Measurements from ENCODE around the gene ARNT2. TPM values are rescaled to one million over a fixed set of nuclear protein-coding genes. Genes with fewer than 3 reads are reported as not detected.

ARNT2 gene
- total and polyA plus RNA-seq, 2 experiments from 2014 or later = 4.6 to 11.6 TPM

DNA sequence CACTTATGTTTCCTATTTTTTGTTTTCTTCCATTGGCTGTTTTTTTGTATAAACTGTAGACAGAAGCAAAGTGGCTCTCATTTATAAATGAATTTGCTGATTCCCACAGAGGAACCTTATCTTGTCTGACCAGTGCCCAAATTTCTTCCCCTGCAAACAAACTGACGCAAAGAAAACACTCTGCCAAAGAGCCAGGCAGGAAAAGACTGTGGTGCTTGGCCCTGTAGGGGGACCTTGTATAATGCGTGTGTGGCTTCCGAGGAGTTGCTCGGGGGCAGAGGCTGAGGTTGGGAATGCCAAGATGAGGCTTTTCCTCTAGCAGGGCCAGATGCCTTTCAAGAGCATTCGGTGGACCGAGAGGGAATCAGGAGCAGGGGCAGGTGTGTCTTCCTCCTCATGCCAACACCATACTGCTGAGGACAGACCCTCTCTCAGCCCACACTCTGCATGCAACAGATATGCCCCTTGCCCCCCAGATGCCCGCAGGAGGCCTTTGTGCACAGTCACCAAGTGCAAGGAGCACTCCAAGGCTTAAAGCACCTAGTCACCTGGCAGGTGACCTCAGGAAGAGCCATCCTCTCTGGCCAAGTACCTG, 186.7 kb downstream of the ARNT2 start (continued):
- TF ChIP-seq, protein P1, sequence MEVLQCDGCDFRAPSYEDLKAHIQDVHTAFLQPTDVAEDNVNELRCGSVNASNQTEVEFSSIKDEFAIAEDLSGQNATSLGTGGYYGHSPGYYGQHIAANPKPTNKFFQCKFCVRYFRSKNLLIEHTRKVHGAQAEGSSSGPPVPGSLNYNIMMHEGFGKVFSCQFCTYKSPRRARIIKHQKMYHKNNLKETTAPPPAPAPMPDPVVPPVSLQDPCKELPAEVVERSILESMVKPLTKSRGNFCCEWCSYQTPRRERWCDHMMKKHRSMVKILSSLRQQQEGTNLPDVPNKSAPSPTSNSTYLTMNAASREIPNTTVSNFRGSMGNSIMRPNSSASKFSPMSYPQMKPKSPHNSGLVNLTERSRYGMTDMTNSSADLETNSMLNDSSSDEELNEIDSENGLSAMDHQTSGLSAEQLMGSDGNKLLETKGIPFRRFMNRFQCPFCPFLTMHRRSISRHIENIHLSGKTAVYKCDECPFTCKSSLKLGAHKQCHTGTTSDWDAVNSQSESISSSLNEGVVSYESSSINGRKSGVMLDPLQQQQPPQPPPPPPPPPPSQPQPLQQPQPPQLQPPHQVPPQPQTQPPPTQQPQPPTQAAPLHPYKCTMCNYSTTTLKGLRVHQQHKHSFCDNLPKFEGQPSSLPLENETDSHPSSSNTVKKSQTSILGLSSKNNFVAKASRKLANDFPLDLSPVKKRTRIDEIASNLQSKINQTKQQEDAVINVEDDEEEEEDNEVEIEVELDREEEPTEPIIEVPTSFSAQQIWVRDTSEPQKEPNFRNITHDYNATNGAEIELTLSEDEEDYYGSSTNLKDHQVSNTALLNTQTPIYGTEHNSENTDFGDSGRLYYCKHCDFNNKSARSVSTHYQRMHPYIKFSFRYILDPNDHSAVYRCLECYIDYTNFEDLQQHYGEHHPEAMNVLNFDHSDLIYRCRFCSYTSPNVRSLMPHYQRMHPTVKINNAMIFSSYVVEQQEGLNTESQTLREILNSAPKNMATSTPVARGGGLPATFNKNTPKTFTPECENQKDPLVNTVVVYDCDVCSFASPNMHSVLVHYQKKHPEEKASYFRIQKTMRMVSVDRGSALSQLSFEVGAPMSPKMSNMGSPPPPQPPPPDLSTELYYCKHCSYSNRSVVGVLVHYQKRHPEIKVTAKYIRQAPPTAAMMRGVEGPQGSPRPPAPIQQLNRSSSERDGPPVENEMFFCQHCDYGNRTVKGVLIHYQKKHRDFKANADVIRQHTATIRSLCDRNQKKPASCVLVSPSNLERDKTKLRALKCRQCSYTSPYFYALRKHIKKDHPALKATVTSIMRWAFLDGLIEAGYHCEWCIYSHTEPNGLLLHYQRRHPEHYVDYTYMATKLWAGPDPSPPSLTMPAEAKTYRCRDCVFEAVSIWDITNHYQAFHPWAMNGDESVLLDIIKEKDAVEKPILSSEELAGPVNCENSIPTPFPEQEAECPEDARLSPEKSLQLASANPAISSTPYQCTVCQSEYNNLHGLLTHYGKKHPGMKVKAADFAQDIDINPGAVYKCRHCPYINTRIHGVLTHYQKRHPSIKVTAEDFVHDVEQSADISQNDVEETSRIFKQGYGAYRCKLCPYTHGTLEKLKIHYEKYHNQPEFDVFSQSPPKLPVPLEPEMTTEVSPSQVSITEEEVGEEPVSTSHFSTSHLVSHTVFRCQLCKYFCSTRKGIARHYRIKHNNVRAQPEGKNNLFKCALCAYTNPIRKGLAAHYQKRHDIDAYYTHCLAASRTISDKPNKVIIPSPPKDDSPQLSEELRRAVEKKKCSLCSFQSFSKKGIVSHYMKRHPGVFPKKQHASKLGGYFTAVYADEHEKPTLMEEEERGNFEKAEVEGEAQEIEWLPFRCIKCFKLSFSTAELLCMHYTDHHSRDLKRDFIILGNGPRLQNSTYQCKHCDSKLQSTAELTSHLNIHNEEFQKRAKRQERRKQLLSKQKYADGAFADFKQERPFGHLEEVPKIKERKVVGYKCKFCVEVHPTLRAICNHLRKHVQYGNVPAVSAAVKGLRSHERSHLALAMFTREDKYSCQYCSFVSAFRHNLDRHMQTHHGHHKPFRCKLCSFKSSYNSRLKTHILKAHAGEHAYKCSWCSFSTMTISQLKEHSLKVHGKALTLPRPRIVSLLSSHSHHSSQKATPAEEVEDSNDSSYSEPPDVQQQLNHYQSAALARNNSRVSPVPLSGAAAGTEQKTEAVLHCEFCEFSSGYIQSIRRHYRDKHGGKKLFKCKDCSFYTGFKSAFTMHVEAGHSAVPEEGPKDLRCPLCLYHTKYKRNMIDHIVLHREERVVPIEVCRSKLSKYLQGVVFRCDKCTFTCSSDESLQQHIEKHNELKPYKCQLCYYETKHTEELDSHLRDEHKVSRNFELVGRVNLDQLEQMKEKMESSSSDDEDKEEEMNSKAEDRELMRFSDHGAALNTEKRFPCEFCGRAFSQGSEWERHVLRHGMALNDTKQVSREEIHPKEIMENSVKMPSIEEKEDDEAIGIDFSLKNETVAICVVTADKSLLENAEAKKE (CRISPR knock-in tag; IDR thresholded peaks at IDR 0.05) = no peak
- TF ChIP-seq STAT1 (IDR thresholded peaks at IDR 0.05; ENCODE audit: unreplicated experiment) = no peak
- no peak for TF ChIP-seq EZH2 (IDR thresholded peaks at IDR 0.05; ENCODE audit: low read depth, unreplicated experiment)
- TF ChIP-seq ZNF114 (CRISPR knock-in tag; IDR thresholded peaks at IDR 0.05) = no peak
- no peak for TF ChIP-seq JUNB (IDR thresholded peaks at IDR 0.05; ENCODE audit: unreplicated experiment)
- TF ChIP-seq, protein P2, sequence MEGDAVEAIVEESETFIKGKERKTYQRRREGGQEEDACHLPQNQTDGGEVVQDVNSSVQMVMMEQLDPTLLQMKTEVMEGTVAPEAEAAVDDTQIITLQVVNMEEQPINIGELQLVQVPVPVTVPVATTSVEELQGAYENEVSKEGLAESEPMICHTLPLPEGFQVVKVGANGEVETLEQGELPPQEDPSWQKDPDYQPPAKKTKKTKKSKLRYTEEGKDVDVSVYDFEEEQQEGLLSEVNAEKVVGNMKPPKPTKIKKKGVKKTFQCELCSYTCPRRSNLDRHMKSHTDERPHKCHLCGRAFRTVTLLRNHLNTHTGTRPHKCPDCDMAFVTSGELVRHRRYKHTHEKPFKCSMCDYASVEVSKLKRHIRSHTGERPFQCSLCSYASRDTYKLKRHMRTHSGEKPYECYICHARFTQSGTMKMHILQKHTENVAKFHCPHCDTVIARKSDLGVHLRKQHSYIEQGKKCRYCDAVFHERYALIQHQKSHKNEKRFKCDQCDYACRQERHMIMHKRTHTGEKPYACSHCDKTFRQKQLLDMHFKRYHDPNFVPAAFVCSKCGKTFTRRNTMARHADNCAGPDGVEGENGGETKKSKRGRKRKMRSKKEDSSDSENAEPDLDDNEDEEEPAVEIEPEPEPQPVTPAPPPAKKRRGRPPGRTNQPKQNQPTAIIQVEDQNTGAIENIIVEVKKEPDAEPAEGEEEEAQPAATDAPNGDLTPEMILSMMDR (conservative IDR thresholded peaks at IDR 0.05; ENCODE audit: low read depth in 2 of 2) = no peak
- no peak for TF ChIP-seq EZH2phosphoT487 (IDR thresholded peaks at IDR 0.05; ENCODE audit: unreplicated experiment)
- no peak for TF ChIP-seq POLR2AphosphoS5 (IDR thresholded peaks at IDR 0.05; ENCODE audit: low read depth)
- TF ChIP-seq, protein P3, sequence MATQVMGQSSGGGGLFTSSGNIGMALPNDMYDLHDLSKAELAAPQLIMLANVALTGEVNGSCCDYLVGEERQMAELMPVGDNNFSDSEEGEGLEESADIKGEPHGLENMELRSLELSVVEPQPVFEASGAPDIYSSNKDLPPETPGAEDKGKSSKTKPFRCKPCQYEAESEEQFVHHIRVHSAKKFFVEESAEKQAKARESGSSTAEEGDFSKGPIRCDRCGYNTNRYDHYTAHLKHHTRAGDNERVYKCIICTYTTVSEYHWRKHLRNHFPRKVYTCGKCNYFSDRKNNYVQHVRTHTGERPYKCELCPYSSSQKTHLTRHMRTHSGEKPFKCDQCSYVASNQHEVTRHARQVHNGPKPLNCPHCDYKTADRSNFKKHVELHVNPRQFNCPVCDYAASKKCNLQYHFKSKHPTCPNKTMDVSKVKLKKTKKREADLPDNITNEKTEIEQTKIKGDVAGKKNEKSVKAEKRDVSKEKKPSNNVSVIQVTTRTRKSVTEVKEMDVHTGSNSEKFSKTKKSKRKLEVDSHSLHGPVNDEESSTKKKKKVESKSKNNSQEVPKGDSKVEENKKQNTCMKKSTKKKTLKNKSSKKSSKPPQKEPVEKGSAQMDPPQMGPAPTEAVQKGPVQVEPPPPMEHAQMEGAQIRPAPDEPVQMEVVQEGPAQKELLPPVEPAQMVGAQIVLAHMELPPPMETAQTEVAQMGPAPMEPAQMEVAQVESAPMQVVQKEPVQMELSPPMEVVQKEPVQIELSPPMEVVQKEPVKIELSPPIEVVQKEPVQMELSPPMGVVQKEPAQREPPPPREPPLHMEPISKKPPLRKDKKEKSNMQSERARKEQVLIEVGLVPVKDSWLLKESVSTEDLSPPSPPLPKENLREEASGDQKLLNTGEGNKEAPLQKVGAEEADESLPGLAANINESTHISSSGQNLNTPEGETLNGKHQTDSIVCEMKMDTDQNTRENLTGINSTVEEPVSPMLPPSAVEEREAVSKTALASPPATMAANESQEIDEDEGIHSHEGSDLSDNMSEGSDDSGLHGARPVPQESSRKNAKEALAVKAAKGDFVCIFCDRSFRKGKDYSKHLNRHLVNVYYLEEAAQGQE (IDR thresholded peaks at IDR 0.05; ENCODE audit: unreplicated experiment) = no peak
